GM13976 (cell line): ENCODE results near the gene PRKAG2.

ENCODE experiments used
- DNase-seq: peaks from one replicate; pipeline ENCODE4 v3.0.0; 2012; ENCODE audit warnings: low spot score
- CTCF ChIP-seq: IDR thresholded peaks from 2 replicates; pipeline ENCODE4 v1.5.1; 2012; ENCODE audit warnings: borderline replicate concordance, mild to moderate bottlenecking; ENCODE audit not compliant: insufficient read depth; ENCODE audit errors: extremely low read depth, missing control alignments, control extremely low read depth
- in situ Hi-C: fragments of 300-500 bp; cut with MboI; formaldehyde crosslinking; loops from one replicate; pipeline ENCODE4 v1.12.0; 2022; ENCODE audit warnings: low sequenced_read_pairs, mixed read lengths, inconsistent platforms; ENCODE audit not compliant: unreplicated experiment

PRKAG2 gene

GRCh38 chr7:151736403-151736909 lies 140.5 kb downstream of the PRKAG2 start:
- in situ Hi-C loops, result no loop called here
- DNase-seq, result no peak
- TF ChIP-seq CTCF, result no peak

GRCh38 chr7:151735851-151736402 lies 141.0 kb downstream of the PRKAG2 start:
- TF ChIP-seq CTCF, result no peak
- in situ Hi-C loops, result no loop called here
- DNase-seq, result no peak

GRCh38 chr7:151735186-151735850 lies 141.6 kb downstream of the PRKAG2 start:
- DNase-seq, result no peak
- in situ Hi-C loops, result no loop called here
- TF ChIP-seq CTCF, result no peak

- in situ Hi-C loops, result no loop called here
- DNase-seq, result no peak
- no peak for TF ChIP-seq CTCF
Observed at GRCh38 chr7:151732834-151733592, 143.9 kb downstream of the PRKAG2 start.

GRCh38 chr7:151732292-151732691 lies 144.6 kb downstream of the PRKAG2 start:
- DNase-seq, result no peak
- in situ Hi-C loops, result no loop called here
- TF ChIP-seq CTCF, result no peak

- TF ChIP-seq CTCF, result no peak
- no peak for DNase-seq
- in situ Hi-C loops, result no loop called here
Observed at GRCh38 chr7:151731022-151731441, 145.9 kb downstream of the PRKAG2 start.
